Neural cell (in vitro differentiated cells): ENCODE measurements around the gene SULF2.

Source experiments
- EZH2 ChIP-seq: fragments of 200-600, 300-800 bp; shearing (Covaris generic), sonication (generic); IDR thresholded peaks from 2 replicates; pipeline ENCODE4 v1.6.1; 2014; ENCODE audit warnings: antibody characterized with exemption, low read length, borderline replicate concordance, mild to moderate bottlenecking; ENCODE audit not compliant: insufficient read depth, poor library complexity, severe bottlenecking
- MXI1 ChIP-seq: fragments of 450-650 bp; conservative IDR thresholded peaks from 2 replicates; pipeline ENCODE4 v1.6.1; 2014; ENCODE audit warnings: antibody characterized with exemption, mild to moderate bottlenecking; ENCODE audit not compliant: poor library complexity, severe bottlenecking
- POLR2AphosphoS5 ChIP-seq: IDR thresholded peaks from 2 replicates; pipeline ENCODE4 v1.6.1; 2012
- RAD21 ChIP-seq: fragments of 450-650 bp; conservative IDR thresholded peaks from 2 replicates; pipeline ENCODE4 v1.6.1; 2014; ENCODE audit warnings: antibody characterized with exemption, mild to moderate bottlenecking, moderate library complexity
- TF ChIP-seq, protein P1 (sequence below): fragments of 450-650 bp; IDR thresholded peaks from 2 replicates; pipeline ENCODE4 v1.5.1; 2014; ENCODE audit warnings: antibody characterized with exemption, mild to moderate bottlenecking, moderate library complexity; ENCODE audit not compliant: poor library complexity, severe bottlenecking
- TF ChIP-seq, protein P2 (sequence below): IDR thresholded peaks from 2 replicates; pipeline ENCODE4 v1.6.1; 2012; ENCODE audit warnings: borderline replicate concordance

GRCh38 chr20:47667086-47667485 lies 118.2 kb downstream of the SULF2 start:
- TF ChIP-seq POLR2AphosphoS5, result no peak
- no peak for TF ChIP-seq RAD21
- TF ChIP-seq, protein P1, sequence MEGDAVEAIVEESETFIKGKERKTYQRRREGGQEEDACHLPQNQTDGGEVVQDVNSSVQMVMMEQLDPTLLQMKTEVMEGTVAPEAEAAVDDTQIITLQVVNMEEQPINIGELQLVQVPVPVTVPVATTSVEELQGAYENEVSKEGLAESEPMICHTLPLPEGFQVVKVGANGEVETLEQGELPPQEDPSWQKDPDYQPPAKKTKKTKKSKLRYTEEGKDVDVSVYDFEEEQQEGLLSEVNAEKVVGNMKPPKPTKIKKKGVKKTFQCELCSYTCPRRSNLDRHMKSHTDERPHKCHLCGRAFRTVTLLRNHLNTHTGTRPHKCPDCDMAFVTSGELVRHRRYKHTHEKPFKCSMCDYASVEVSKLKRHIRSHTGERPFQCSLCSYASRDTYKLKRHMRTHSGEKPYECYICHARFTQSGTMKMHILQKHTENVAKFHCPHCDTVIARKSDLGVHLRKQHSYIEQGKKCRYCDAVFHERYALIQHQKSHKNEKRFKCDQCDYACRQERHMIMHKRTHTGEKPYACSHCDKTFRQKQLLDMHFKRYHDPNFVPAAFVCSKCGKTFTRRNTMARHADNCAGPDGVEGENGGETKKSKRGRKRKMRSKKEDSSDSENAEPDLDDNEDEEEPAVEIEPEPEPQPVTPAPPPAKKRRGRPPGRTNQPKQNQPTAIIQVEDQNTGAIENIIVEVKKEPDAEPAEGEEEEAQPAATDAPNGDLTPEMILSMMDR, result no peak
- TF ChIP-seq EZH2, result no peak
- no peak for TF ChIP-seq MXI1
- TF ChIP-seq, protein P2, sequence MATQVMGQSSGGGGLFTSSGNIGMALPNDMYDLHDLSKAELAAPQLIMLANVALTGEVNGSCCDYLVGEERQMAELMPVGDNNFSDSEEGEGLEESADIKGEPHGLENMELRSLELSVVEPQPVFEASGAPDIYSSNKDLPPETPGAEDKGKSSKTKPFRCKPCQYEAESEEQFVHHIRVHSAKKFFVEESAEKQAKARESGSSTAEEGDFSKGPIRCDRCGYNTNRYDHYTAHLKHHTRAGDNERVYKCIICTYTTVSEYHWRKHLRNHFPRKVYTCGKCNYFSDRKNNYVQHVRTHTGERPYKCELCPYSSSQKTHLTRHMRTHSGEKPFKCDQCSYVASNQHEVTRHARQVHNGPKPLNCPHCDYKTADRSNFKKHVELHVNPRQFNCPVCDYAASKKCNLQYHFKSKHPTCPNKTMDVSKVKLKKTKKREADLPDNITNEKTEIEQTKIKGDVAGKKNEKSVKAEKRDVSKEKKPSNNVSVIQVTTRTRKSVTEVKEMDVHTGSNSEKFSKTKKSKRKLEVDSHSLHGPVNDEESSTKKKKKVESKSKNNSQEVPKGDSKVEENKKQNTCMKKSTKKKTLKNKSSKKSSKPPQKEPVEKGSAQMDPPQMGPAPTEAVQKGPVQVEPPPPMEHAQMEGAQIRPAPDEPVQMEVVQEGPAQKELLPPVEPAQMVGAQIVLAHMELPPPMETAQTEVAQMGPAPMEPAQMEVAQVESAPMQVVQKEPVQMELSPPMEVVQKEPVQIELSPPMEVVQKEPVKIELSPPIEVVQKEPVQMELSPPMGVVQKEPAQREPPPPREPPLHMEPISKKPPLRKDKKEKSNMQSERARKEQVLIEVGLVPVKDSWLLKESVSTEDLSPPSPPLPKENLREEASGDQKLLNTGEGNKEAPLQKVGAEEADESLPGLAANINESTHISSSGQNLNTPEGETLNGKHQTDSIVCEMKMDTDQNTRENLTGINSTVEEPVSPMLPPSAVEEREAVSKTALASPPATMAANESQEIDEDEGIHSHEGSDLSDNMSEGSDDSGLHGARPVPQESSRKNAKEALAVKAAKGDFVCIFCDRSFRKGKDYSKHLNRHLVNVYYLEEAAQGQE, result no peak
